Endothelial cell (in vitro differentiated cells): ENCODE results near the gene TAF15. TPM values are rescaled to one million over a fixed set of nuclear protein-coding genes. Genes with fewer than 3 reads are reported as not detected.

ENCODE experiments used
- DNase-seq: peaks from one replicate; pipeline ENCODE4 v3.0.0; 2021; ENCODE audit warnings: low spot score
- H3K27ac Mint-ChIP-seq: one replicate; pipeline ENCODE4 v1.8.0; 2021; ENCODE audit warnings: mixed read lengths, inconsistent platforms; ENCODE audit not compliant: unreplicated experiment
- H3K27me3 Mint-ChIP-seq: one replicate; pipeline ENCODE4 v1.8.0; 2021; ENCODE audit warnings: mild to moderate bottlenecking, moderate library complexity, mixed read lengths, inconsistent platforms; ENCODE audit not compliant: unreplicated experiment
- H3K36me3 Mint-ChIP-seq: one replicate; pipeline ENCODE4 v1.8.0; 2021; ENCODE audit warnings: mild to moderate bottlenecking, low read depth, mixed read lengths, inconsistent platforms; ENCODE audit not compliant: unreplicated experiment
- H3K4me1 Mint-ChIP-seq: one replicate; pipeline ENCODE4 v1.8.0; 2021; ENCODE audit warnings: mild to moderate bottlenecking, mixed read lengths, inconsistent platforms; ENCODE audit not compliant: unreplicated experiment
- H3K4me3 Mint-ChIP-seq: one replicate; pipeline ENCODE4 v1.8.0; 2021; ENCODE audit warnings: mild to moderate bottlenecking, mixed read lengths, inconsistent platforms; ENCODE audit not compliant: unreplicated experiment
- H3K9me3 Mint-ChIP-seq: one replicate; pipeline ENCODE4 v1.8.0; 2021; ENCODE audit warnings: mixed read lengths, inconsistent platforms; ENCODE audit not compliant: unreplicated experiment
- CTCF ChIP-seq: fragments of 200-600 bp; sonication (generic); IDR thresholded peaks from one replicate; pipeline ENCODE4 v1.5.0; 2021; ENCODE audit warnings: antibody characterized with exemption; ENCODE audit not compliant: unreplicated experiment
- total RNA-seq: library from RNA; stranded (reverse); fragmentation: NEBNext Ultra II Directional; extraction: Animal tissue kit (Norgen Biotek cat#: 25700); gene quantifications from one replicate; pipeline ENCODE4 v1.2.1, GENCODE V29; 2021; ENCODE audit not compliant: unreplicated experiment

TAF15 gene
- total RNA-seq, 1 donor from 2014 or later, result 188 TPM

- no peaks in the 10 kb centered on the region for H3K36me3 Mint-ChIP-seq
- no peaks in the 10 kb centered on the region for H3K9me3 Mint-ChIP-seq
- no peak overlapping the region for H3K4me3 Mint-ChIP-seq
- peaks cover 23% of the 10 kb centered on the region for H3K4me1 Mint-ChIP-seq
- DNase-seq, result no peak
- no peak for TF ChIP-seq CTCF
- peaks cover 3% of the 10 kb centered on the region for H3K27me3 Mint-ChIP-seq
- H3K27ac Mint-ChIP-seq, result no peak overlapping the region
These were observed 61.9 kb downstream of the TAF15 start for GRCh38 chr17:35870906-35871819.

GRCh38 chr17:35872196-35872980 is 63.1 kb downstream of the TAF15 start:
- H3K9me3 Mint-ChIP-seq, result no peaks in the 10 kb centered on the region
- H3K36me3 Mint-ChIP-seq, result no peaks in the 10 kb centered on the region
- peaks cover 3% of the 10 kb centered on the region for H3K27me3 Mint-ChIP-seq
- H3K27ac Mint-ChIP-seq, result no peak overlapping the region
- no peak overlapping the region for H3K4me3 Mint-ChIP-seq
- DNase-seq, result no peak
- TF ChIP-seq CTCF, result no peak
- peaks cover 30% of the 10 kb centered on the region for H3K4me1 Mint-ChIP-seq

GRCh38 chr17:35875072-35875799 is 66.0 kb downstream of the TAF15 start:
- no peak for DNase-seq
- no peaks in the 10 kb centered on the region for H3K36me3 Mint-ChIP-seq
- peaks cover 2% of the 10 kb centered on the region for H3K27me3 Mint-ChIP-seq
- peak overlapping the region; percentile 80 for H3K27ac Mint-ChIP-seq
- peaks cover 32% of the 10 kb centered on the region for H3K4me1 Mint-ChIP-seq
- no peak overlapping the region for H3K4me3 Mint-ChIP-seq
- no peak for TF ChIP-seq CTCF
- H3K9me3 Mint-ChIP-seq, result no peaks in the 10 kb centered on the region

- Mint-ChIP-seq H3K4me3 (no peak overlapping the region), H3K36me3 (no peaks in the 10 kb centered on the region), H3K9me3 (no peaks in the 10 kb centered on the region)
These were observed 66.5 kb downstream of the TAF15 start for GRCh38 chr17:35875800-35876139.

More at GRCh38 chr17:35875800-35876139, 66.5 kb downstream of the TAF15 start:
- Mint-ChIP-seq H3K27ac (peak overlapping the region; percentile 80), H3K27me3 (peaks cover 2% of the 10 kb centered on the region), H3K4me1 (peaks cover 32% of the 10 kb centered on the region)
- TF ChIP-seq CTCF, result no peak
- DNase-seq, result no peak
